RWPE1 (cell line): ENCODE data around the gene GSAP.
A peak's percentile ranks its signal among the peaks of the same experiment; 100 is the strongest.

Experiments used
- CTCF ChIA-PET: fragments of 350-600 bp; sonication (Branson Sonifier 250); formaldehyde crosslinking; extraction: SDS; loops from one replicate; lab custom pipeline; 2021; lab: Yijun Ruan, JAX
- POLR2A ChIA-PET: fragments of 400-600 bp; formaldehyde crosslinking; extraction: SDS; loops from one replicate; lab custom pipeline; 2020; ENCODE audit warnings: antibody characterized with exemption; ENCODE audit not compliant: low non-redundant PET; lab: Yijun Ruan, JAX
- DNase-seq: peaks from one replicate; pipeline ENCODE4 v3.0.0; 2012; ENCODE audit warnings: low spot score
- H3K27ac ChIP-seq: fragments of 450-650 bp; 2 replicates; pipeline ENCODE4 v1.5.1; 2017
- CTCF ChIP-seq: fragments of 450-650 bp; conservative IDR thresholded peaks from 2 replicates; pipeline ENCODE4 v1.5.1; 2017; ENCODE audit warnings: low read depth, mild to moderate bottlenecking

The GSAP gene

GRCh38 chr7:77310982-77311381, 105.2 kb downstream of the GSAP start:
- no peak for TF ChIP-seq CTCF
- H3K27ac ChIP-seq, result no peak overlapping the region
- no peak for DNase-seq
- ChIA-PET POLR2A (no interaction called here), CTCF (no interaction called here)

GRCh38 chr7:77309714-77310220, 106.4 kb downstream of the GSAP start:
- H3K27ac ChIP-seq, result no peak overlapping the region
- CTCF ChIA-PET, result interaction anchor here (0.6 kb wide), 1 partner anchor 386 kb away, joined by 3 read pairs; no protein-coding TSS in a partner anchor
- no peak for TF ChIP-seq CTCF
- POLR2A ChIA-PET, result no interaction called here
- no peak for DNase-seq

- POLR2A ChIA-PET, result no interaction called here
Measured at GRCh38 chr7:77308792-77309191, 107.4 kb downstream of the GSAP start.

GRCh38 chr7:77306231-77307067, 109.7 kb downstream of the GSAP start:
- CTCF ChIA-PET, result interaction anchor here (0.6 kb wide), 1 partner anchor 969 kb away, joined by 3 read pairs; no protein-coding TSS in a partner anchor
- no peak for TF ChIP-seq CTCF
- DNase-seq, result no peak
- H3K27ac ChIP-seq, result no peak overlapping the region
- POLR2A ChIA-PET, result no interaction called here

More at GRCh38 chr7:77308792-77309191, 107.4 kb downstream of the GSAP start:
- DNase-seq, result no peak
- H3K27ac ChIP-seq, result peak overlapping the region; percentile 59
- no peak for TF ChIP-seq CTCF
- CTCF ChIA-PET, result interaction anchor here (0.6 kb wide), 1 partner anchor 61 kb away, joined by 3 read pairs; no protein-coding TSS in a partner anchor

- POLR2A ChIA-PET, result no interaction called here
- no peak for DNase-seq
- CTCF ChIA-PET, result no interaction called here
- TF ChIP-seq CTCF, result no peak
- H3K27ac ChIP-seq, result no peak overlapping the region
Measured at GRCh38 chr7:77295549-77295948, 120.6 kb downstream of the GSAP start.

GRCh38 chr7:77293046-77293445, 123.1 kb downstream of the GSAP start:
- CTCF ChIA-PET, result no interaction called here
- no peak overlapping the region for H3K27ac ChIP-seq
- TF ChIP-seq CTCF, result no peak
- DNase-seq, result no peak
- POLR2A ChIA-PET, result no interaction called here
